HAP-1 (cell line): ENCODE data around the gene E2F2.
"Not testable (repeated sequence)": the region's sequence is repeated elsewhere in the genome, so short reads cannot be mapped to it uniquely, and the experiment has no call there.

Experiments
- DNase-seq, 2 experiments: peaks; one replicate each; pipeline ENCODE4 v3.0.0-alpha.2; 2016 to 2020; ENCODE audit warnings: low spot score in 2 of 2
- H3K27me3 ChIP-seq: fragments of 250-450 bp; sonication (Bioruptor Pico); 2 replicates; pipeline ENCODE4 v1.5.1; 2020; ENCODE audit warnings: low read depth, mild to moderate bottlenecking, moderate library complexity
- H3K36me3 ChIP-seq: fragments of 250-450 bp; sonication (Bioruptor Pico); replicated peaks from 2 replicates; pipeline ENCODE4 v1.5.1; 2020; ENCODE audit warnings: mild to moderate bottlenecking
- H3K4me1 ChIP-seq: fragments of 250-450 bp; sonication (Bioruptor Pico); 2 replicates; pipeline ENCODE4 v1.5.1; 2020; ENCODE audit warnings: mild to moderate bottlenecking
- H3K4me3 ChIP-seq: fragments of 250-450 bp; sonication (Bioruptor Pico); 2 replicates; pipeline ENCODE4 v1.5.1; 2020; ENCODE audit warnings: mild to moderate bottlenecking, moderate library complexity
- H3K9me3 ChIP-seq: fragments of 250-450 bp; sonication (Bioruptor Pico); 2 replicates; pipeline ENCODE4 v1.5.1; 2020; ENCODE audit warnings: mild to moderate bottlenecking, moderate library complexity
- in situ Hi-C: fragments of 300-500 bp; cut with MboI; formaldehyde crosslinking; loops from 3 replicates; pipeline ENCODE4 v1.14.3; 2020; ENCODE audit warnings: low sequenced_read_pairs, inconsistent platforms, mixed read lengths

The E2F2 gene

DNA sequence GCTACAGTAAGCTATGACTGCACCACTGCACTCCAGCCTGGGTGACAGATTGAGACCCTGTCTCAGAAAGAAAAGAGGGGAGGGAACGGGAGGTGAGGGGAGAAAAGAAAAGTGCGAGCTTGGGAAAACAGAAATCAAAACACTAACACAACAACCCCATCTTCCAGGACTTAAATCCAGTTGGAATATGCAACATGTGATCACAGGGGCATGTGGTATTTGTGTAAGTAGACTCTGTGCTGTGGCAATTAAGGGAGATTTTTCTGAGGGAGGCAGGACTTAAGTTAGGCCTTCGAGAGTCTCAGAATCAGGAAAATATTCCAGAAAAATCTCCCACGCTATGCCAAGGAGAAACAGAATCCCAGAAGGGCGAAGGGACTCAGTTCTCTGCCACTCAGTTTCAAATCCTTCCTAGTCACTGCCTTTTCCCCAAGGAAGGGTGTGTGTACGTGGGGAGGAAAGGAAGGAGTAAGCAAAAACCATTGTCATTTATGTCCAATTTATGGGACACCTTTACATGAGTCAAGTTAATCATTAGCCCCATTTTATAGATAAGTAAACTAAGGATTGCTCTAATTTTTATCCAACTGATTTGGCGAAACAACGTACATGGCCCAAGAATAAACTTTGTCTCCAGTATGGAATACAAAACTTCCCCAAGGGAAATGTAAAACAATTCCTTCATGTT, 16.0 kb upstream of the E2F2 start:
- peaks cover 4% of the 10 kb centered on the region for H3K4me1 ChIP-seq
- no peak for DNase-seq
- H3K36me3 ChIP-seq, result no peaks in the 10 kb centered on the region
- no peak overlapping the region for H3K4me3 ChIP-seq
- H3K9me3 ChIP-seq, result no peaks in the 10 kb centered on the region
- in situ Hi-C loops, result loop anchor here (10.0 kb wide), 1 partner anchor 208 kb away; no protein-coding TSS in a partner anchor
- peaks cover 3% of the 10 kb centered on the region; the same call in 1 of the 2 replicates for H3K27me3 ChIP-seq

DNA sequence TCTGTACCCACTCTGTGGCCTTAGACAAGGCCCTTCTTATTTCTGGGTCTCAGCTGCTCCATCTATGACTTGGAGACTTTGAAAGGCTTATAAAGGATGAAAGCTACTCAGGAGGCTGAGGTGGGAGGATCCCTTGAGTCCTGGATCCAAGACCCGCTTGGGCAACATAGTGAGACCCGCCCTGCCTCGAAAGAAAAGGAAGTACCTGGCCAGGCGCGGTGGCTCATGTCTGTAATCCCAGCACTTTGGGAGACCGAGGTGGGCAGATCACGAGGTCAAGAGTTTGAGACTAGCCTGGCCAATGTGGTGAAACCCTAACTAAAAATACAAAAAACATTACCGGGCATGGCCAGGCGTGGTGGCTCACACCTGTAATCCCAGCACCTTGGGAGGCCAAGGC, 14.8 kb upstream of the E2F2 start:
- Histone ChIP-seq H3K4me3 (no peak overlapping the region), H3K9me3 (no peaks in the 10 kb centered on the region), H3K36me3 (no peaks in the 10 kb centered on the region), H3K4me1 (peaks cover 4% of the 10 kb centered on the region), H3K27me3 (peaks cover 3% of the 10 kb centered on the region; the same call in 1 of the 2 replicates)
- in situ Hi-C loops, result loop anchor here (10.0 kb wide), 1 partner anchor 209 kb away; no protein-coding TSS in a partner anchor
- DNase-seq, result no peak

DNA sequence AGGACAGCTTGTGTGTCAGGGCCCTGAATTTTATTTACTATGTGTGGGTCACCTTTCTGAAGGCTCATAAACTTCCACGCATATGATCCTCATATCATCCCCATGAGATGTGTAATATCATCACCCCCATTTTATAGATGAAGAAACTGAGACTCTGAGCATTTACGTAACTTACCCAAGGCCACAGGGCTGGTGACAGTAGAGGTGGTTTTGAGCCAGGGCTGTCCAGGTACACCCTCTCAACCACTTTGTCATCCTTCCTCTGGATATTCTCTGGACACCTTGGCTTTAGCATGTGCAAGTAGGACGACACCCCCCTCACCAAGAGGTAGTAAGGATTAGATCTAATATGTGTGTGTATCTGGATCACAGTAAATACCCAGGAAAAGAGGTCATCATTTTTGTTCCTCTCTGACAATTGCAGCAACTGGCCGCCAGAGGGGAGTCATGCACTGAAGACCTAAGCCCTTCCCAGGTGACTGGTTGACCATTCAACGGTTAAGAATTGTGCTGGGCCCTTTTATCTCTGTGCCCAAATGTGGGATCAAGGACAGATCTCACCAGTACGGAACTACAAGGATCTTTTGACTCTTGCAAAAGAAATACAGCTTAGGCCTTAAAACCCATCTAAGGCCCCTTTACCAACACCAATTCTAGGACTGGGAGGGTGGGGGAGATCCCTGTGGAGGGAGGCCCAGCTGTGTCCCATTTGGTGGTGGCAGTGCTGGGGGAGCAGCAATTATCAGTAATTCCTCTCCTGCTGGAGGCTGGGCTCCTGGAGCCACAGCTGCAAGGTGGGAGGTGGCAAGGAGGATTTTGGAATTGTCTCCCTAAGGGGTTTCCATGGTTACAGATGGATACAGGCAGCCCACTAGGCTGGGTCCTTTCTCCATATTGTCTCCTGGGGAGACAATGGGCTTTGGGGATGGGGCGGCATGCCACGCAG, 13.7 kb upstream of the E2F2 start:
- no peak overlapping the region for H3K4me3 ChIP-seq
- peaks cover 4% of the 10 kb centered on the region for H3K4me1 ChIP-seq
- H3K9me3 ChIP-seq, result no peaks in the 10 kb centered on the region
- peaks cover 3% of the 10 kb centered on the region; the same call in 1 of the 2 replicates for H3K27me3 ChIP-seq
- in situ Hi-C loops, result loop anchor here (5.0 to 10.0 kb wide), 2 partner anchors 93 to 210 kb away; no protein-coding TSS in a partner anchor
- H3K36me3 ChIP-seq, result no peaks in the 10 kb centered on the region
- DNase-seq, result peak; percentile 85 to 87

DNA sequence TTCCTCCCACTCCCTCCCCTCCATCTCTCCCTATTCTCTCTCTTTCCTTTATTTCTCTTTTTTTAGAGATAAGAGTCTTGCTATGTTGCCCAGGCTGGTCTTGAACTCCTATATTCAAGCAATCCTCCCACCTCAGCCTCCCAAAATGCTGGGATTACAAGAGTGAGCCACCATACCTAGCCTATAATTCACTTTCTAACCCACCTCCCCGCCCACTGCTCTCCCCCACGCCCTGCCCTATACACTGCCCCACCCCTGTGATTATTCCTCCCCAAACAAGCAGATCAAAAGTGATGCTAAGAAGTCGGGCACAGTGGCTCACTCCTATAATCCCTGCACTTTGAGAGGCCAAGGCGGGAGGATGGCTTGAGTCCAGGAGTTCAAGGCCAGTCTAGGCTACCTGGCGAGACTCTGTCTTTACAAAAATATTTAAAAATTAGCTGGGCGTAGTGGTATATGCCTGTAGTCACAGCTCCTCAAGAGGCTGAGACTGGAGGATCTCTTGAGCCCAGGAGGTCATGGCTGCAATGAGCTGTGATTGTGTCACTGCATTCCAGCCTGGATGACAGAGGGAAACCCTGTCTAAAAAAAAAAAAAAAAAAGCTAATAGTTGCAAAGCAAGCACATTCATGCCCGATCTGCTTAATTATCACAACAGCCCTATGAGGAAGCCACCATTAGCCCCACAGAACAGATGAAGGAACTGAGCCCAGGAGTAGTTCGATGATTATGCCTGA, 12.8 kb upstream of the E2F2 start:
- in situ Hi-C loops, result loop anchor here (5.0 to 10.0 kb wide), 2 partner anchors 93 to 211 kb away; no protein-coding TSS in a partner anchor
- H3K4me1 ChIP-seq, result peaks cover 7% of the 10 kb centered on the region

DNA sequence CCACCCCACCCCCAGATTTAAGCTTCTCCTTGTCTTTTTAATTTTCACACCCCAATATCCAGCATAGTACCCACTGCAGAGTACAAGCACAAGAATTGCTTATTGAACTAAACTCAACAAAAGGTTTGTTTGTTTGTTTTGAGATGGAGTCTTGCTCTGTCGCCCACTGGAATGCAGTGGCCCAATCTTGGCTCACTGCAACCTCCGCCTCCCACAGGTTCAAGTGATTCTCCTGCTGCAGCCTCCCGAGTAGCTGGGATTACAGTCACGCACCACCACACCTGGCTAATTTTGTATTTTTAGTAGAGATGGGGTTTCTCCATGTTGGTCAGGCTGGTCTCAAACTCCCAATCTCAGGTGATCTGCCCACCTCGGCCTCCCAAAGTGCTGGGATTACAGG, 11.9 kb upstream of the E2F2 start:
- not testable (repeated sequence) for H3K9me3 ChIP-seq, H3K4me1 ChIP-seq, H3K36me3 ChIP-seq, H3K27me3 ChIP-seq, DNase-seq, H3K4me3 ChIP-seq
- in situ Hi-C loops, result loop anchor here (5.0 to 10.0 kb wide), 2 partner anchors 94 to 212 kb away; no protein-coding TSS in a partner anchor

More for the DNA sequence above, 12.8 kb upstream of the E2F2 start:
- no peaks in the 10 kb centered on the region for H3K9me3 ChIP-seq
- no peak overlapping the region for H3K4me3 ChIP-seq
- H3K27me3 ChIP-seq, result peaks cover 3% of the 10 kb centered on the region; the same call in 1 of the 2 replicates
- H3K36me3 ChIP-seq, result no peaks in the 10 kb centered on the region
- no peak for DNase-seq

DNA sequence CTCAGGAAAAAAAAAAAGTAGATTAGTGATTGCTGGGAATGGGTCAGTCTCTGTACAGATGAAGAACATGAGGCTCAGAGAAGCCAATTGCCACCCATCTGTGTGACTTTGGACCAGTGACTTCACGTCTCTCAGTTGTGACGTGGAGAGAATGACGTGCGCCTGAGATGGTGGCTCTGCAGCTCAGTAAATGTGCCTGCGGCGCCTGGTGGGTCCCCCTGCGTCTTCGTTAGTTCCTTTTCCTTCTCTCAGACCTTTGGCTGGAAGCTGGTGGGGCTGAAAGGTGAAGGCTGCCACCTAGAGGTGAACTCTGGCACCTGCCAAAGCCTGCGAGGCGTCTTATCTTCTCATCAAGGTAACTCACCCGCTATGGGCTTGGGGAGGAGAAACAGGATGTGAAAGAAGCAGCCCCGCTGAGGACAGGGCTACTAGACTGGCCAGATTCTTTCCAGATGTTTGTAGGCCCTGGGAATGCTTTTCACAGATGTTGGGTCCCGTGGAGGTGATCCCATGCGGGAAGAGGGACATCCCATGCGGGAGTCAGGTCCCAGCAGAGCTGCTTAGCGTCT, 8.7 kb upstream of the E2F2 start:
- peak overlapping the region; percentile 9; the same call in 1 of the 2 replicates for H3K4me3 ChIP-seq
- H3K4me1 ChIP-seq, result peaks cover 4% of the 10 kb centered on the region

DNA sequence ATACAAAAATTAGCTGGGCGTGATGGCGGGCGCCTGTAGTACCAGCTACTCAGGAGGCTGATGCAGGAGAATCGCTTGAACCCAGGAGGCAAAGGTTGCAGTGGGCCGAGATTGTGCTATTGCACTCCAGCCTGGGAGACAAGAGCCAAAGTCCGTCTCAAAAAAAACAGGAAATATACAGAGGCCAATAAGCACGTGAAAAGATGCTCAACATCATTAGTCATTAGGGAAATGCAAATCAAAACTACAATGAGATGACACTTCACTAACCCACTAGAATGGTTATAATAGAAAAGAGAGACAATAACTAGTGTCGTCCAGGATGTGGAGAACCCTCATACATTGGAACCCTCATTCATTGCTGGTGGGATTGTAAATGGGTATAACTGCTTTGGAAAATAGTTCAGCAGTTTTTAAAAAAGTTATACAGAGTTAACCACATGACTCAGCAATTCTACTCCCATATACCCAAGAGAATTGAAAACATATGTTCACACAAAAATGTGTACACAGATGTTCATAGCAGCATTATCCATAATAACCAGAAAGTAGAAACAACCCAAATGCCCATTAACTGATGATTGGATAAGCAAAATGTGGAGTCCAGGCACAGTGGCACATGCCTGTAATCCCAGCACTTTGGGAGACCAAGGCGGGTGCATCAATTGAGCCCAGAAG, 6.4 kb upstream of the E2F2 start:
- Histone ChIP-seq H3K27me3 (no peaks in the 10 kb centered on the region), H3K36me3 (no peaks in the 10 kb centered on the region), H3K9me3 (no peaks in the 10 kb centered on the region), H3K4me1 (peaks cover 4% of the 10 kb centered on the region), H3K4me3 (no peak overlapping the region)
- in situ Hi-C loops, result no loop called here
- no peak for DNase-seq

More for the DNA sequence above, 8.7 kb upstream of the E2F2 start:
- Histone ChIP-seq H3K36me3 (no peaks in the 10 kb centered on the region), H3K9me3 (no peaks in the 10 kb centered on the region), H3K27me3 (peaks cover 3% of the 10 kb centered on the region; the same call in 1 of the 2 replicates)
- in situ Hi-C loops, result loop anchor here (5.0 to 10.0 kb wide), 2 partner anchors 98 to 215 kb away; no protein-coding TSS in a partner anchor
- peak; percentile 93 to 94 for DNase-seq

DNA sequence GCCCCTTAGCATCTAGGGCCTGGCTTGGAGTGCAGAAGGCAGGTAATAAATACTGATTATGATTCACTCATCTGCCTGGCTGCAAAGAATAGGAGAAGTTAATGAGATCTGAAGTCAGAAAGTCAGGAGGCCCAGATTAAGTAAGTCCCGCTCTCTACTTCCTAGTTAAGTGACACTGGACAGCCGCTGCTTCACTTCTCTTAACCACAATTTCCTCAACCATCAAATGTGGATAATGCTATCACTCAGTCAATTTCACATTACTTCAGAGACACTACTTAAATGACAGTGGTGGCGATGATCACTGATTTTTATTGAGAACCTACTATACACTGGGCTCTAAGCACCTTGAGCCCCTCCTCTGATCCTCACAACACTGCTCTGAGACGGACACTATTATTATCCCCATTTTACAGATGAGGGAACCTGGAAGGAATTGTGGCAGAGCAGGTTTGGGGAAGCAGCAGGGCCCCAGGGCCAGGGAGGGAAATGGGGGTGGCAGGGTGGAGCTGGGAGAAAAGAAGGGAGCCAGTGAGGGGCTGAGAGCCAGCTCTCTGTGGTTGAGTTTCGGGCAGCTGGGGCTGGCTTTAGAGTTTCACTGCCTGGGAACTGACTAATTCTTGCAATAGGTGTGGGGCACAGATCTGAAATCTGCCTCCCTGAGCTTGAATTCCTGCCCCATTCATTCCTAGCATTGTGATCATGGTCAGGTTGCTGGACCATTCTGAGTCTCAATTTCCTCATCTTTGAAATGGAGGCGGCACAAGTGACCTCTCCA, 2.4 kb upstream of the E2F2 start:
- Histone ChIP-seq H3K9me3 (no peaks in the 10 kb centered on the region), H3K4me3 (no peak overlapping the region), H3K36me3 (no peaks in the 10 kb centered on the region; the same call in 1 of the 2 replicates), H3K4me1 (peaks cover 20% of the 10 kb centered on the region), H3K27me3 (no peaks in the 10 kb centered on the region)
- no peak for DNase-seq
- in situ Hi-C loops, result no loop called here

DNA sequence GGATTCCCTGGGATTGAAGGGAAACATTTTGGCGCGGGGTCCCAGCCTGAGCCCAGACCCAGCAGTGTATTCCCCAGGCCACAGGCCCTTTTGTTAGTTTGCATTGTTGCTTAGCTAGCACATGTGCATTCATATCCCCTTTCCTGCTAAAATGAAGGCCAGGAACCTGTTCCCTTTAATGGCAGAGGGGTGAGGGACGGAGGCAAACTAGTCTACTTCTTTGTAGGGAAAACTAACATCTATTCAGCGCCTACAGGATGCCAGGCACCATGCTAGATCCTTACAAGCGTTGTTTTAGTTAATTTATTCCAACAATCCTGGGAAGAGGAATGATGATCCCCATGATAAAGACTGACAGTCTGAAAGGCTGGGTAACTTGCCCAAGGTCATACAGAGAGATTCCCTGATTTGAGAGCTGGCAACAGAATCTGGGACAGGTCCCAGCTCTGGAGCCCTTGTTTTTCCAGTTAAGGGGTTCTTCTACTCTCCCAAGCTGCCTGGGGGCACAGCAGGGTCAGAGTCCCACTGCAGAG, 595 bp upstream of the E2F2 start:
- H3K9me3 ChIP-seq, result no peaks in the 10 kb centered on the region
- peaks cover 38% of the 10 kb centered on the region for H3K4me1 ChIP-seq
- in situ Hi-C loops, result no loop called here
- no peaks in the 10 kb centered on the region for H3K27me3 ChIP-seq
- DNase-seq, result peak in 1 of 2 experiments; percentile 43
- peak overlapping the region; percentile 61 for H3K4me3 ChIP-seq
- H3K36me3 ChIP-seq, result peaks cover 13% of the 10 kb centered on the region

DNA sequence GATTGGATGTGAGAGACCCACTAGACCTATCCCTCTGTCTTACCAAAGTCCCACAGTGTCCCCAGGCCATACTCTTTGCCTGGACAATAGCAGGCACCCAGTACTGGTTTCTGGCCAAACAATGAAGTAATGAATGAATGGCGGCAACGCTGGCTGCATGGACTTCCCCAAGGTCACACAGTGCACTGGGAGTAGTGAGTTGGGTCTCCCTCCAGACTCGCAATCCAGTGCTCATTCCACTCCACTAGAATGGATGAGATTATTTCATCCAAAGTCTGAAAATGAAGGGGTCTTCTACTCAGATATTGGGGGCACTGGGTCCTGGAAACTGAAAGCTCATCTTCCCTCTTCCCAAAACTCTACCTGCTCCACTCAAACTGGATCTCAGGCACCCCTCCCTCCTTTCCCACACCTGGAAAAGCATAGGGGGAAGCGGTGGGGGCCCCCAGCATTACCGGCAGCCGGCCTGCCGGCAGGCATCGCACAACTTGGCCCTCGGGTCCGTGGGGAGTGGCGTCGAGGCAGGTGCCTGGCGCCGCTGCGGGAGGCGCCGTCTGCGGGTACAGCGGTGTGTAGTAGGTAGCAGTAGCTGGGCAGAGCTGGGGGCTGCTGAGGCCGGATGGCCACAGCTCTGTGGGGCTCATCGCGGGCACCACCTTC, 816 bp downstream of the E2F2 start:
- peak in 1 of 2 experiments; percentile 61 for DNase-seq
- in situ Hi-C loops, result no loop called here
- Histone ChIP-seq H3K4me1 (peaks cover 48% of the 10 kb centered on the region), H3K9me3 (no peaks in the 10 kb centered on the region), H3K36me3 (peaks cover 22% of the 10 kb centered on the region), H3K4me3 (peak overlapping the region; percentile 61), H3K27me3 (no peaks in the 10 kb centered on the region)
